Bronchus fibroblast of lung (primary cell): Measurements from ENCODE around the gene RNF181. TPM values are rescaled to one million over a fixed set of nuclear protein-coding genes. Genes with fewer than 3 reads are reported as not detected.

Experiments
- total RNA-seq: library from RNA; depleted of rRNA; stranded (reverse); fragments of >200 nt; gene quantifications from 2 replicates; pipeline ENCODE4 v1.2.3, GENCODE V29; 2015

The RNF181 gene
- 281 and 288 TPM in 2 replicates for total RNA-seq

GRCh38 chr2:85595301-85596025 lies at the start of gene RNF181:
Gene RNF181 (plus strand): TSS chr2:85595745. CDS start chr2:85595764, 19 bp downstream.

GRCh38 chr2:85561280-85562212 lies 34.0 kb upstream of the RNF181 start, which contains the start of gene GGCX:
Gene GGCX (minus strand): TSS chr2:85561493. CDS start chr2:85561428, 65 bp downstream.

GRCh38 chr2:85577386-85578242 lies 17.9 kb upstream of the RNF181 start, which contains the start of gene VAMP8:
Gene VAMP8 (plus strand): TSS chr2:85577586. CDS start chr2:85577647, 61 bp downstream.

GRCh38 chr2:85584354-85584856 lies 11.1 kb upstream of the RNF181 start, which contains the start of gene VAMP5:
Gene VAMP5 (plus strand): TSS chr2:85584431. CDS start chr2:85584491, 60 bp downstream.

GRCh38 chr2:85602476-85603234 lies 7.1 kb downstream of the RNF181 start, which contains the start of gene TMEM150A:
Gene TMEM150A (minus strand): TSS chr2:85602698. CDS start chr2:85601948, 750 bp downstream.

GRCh38 chr2:85611705-85612587 lies 16.4 kb downstream of the RNF181 start, which contains the start of gene C2orf68:
Gene C2orf68 (minus strand): TSS chr2:85612066. CDS start chr2:85611984, 82 bp downstream.

Other genes with a start within 250 kb of the RNF181 start
- gene RETSAT, start 241.2 kb upstream of the RNF181 start, total RNA-seq, result 33.5 and 39.2 TPM in 2 replicates
- gene ELMOD3, start 241.0 kb upstream of the RNF181 start, total RNA-seq, result 11.3 and 12.9 TPM in 2 replicates
- 196 and 242 TPM in 2 replicates for gene CAPG, start 185.4 kb upstream of the RNF181 start, total RNA-seq
- 0.34 and 0.59 TPM in 2 replicates for gene SH2D6, start 177.0 kb upstream of the RNF181 start, total RNA-seq
- 82.9 and 86.1 TPM in 2 replicates for gene MAT2A, start 56.6 kb upstream of the RNF181 start, total RNA-seq
- 50.1 and 53.3 TPM in 2 replicates for gene GGCX, start 34.3 kb upstream of the RNF181 start, total RNA-seq
- 2.5 and 5.2 TPM in 2 replicates for gene VAMP8, start 18.2 kb upstream of the RNF181 start, total RNA-seq
- gene VAMP5, start 11.3 kb upstream of the RNF181 start, total RNA-seq, result 98.0 and 106 TPM in 2 replicates
- 9.9 and 10.7 TPM in 2 replicates for gene TMEM150A, start 7.0 kb downstream of the RNF181 start, total RNA-seq
- gene C2orf68, start 16.3 kb downstream of the RNF181 start, total RNA-seq, result 12.5 and 14.5 TPM in 2 replicates
- gene USP39, start 20.4 kb downstream of the RNF181 start, total RNA-seq, result 76.1 and 76.5 TPM in 2 replicates
- gene SFTPB, start 72.5 kb downstream of the RNF181 start, total RNA-seq, result not detected in 2 replicates
- not detected in 2 replicates for gene GNLY, start 98.6 kb downstream of the RNF181 start, total RNA-seq
- 11.4 and 15.1 TPM in 2 replicates for gene ATOH8, start 158.2 kb downstream of the RNF181 start, total RNA-seq